Measurements from ENCODE around the gene CHD3.
"Not testable (repeated sequence)": the region's sequence is repeated elsewhere in the genome, so short reads cannot be mapped to it uniquely, and the experiment has no call there.

The CHD3 gene

DNA sequence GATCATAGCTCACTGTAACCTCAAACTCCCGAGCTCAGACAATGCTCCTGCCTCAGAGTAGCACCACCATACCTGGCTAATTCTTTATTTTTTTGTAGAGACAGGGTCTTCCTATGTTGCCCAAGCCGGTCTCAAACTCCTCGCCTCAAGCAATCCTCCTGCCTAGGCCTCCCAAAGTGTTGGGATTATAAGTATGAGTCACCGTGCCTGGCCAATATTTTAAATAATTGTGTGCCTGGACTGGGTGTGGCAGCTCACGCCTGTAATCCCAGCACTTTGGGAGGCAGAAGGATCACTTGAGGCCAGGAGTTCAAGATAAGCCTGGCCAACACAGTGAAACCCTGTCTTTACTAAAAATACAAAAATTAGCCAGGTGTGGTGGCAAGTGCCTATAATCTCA is 24.2 kb upstream of the CHD3 start:
- H3K4me3 ChIP-seq (ENCODE audit: low read depth, low read length); H3K9me3 ChIP-seq (ENCODE audit: control insufficient read depth, insufficient read depth, low read depth, low read length); H3K27ac ChIP-seq (ENCODE audit: extremely low read depth, low read depth, low read length); H3K4me1 ChIP-seq (ENCODE audit: control insufficient read depth, insufficient read depth, low read length): not testable (repeated sequence)
- CTCF ChIA-PET = interaction anchor here (0.9 to 14.4 kb wide), 20 partner anchors 7 to 192 kb away, joined by 3 to 141 read pairs (median 6); partner anchors contain the start of genes CHD3, NAA38 and RNF227
- TF ChIP-seq ZNF121 (tag by site-specific recombination; IDR thresholded peaks at IDR 0.05) = peak; percentile 72; the same call in 1 of the 2 replicates
- peak; percentile 40; the same call in 1 of the 2 replicates for TF ChIP-seq KLF1 (tag by site-specific recombination; IDR thresholded peaks at IDR 0.05)
- POLR2A ChIA-PET = interaction anchor here (0.7 kb wide), 1 partner anchor 281 kb away, joined by 4 read pairs; the partner anchor contains the start of gene MPDU1
- H3K36me3 ChIP-seq (ENCODE audit: control insufficient read depth in 2 of 2, insufficient read depth in 1 of 2, low read length in 2 of 2) = peaks cover 46 to 79% of the 10 kb centered on the region in 2 experiments

DNA sequence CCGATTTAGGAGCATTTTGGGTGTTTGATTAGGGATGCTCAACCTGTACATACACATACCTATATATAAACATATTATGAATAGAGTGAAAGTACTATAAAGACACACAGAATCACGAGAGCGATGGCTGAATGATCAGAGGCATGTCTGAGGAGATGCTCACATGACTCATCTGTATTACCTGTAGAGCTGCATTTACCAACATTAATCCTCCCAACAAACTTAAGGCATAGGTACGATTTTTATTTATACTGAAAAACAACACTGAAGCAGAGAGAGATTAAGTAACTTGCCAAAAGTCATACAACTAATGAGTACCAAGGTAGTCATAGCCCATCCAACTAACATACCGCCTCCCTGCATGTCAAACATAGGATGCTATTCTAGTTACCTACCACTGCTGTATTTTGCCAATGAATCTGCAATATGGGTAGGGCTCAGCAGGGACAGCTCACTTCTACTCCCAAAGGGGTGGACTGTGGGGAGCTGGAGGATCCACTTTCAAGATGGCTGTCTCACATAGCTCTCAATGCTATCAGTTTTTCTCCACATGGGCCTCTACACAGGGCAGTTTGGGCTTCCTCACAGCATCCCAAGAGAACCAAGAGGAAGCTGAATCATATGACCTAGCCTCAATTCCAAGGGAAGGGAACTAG is 23.5 kb upstream of the CHD3 start:
- no peak for TF ChIP-seq ZBTB7A (tag by site-specific recombination; IDR thresholded peaks at IDR 0.05; ENCODE audit: low read depth)
- TF ChIP-seq SETDB1 (IDR thresholded peaks at IDR 0.05; ENCODE audit: insufficient read length, low read length) = peak; percentile 81
- TF ChIP-seq, protein P1, sequence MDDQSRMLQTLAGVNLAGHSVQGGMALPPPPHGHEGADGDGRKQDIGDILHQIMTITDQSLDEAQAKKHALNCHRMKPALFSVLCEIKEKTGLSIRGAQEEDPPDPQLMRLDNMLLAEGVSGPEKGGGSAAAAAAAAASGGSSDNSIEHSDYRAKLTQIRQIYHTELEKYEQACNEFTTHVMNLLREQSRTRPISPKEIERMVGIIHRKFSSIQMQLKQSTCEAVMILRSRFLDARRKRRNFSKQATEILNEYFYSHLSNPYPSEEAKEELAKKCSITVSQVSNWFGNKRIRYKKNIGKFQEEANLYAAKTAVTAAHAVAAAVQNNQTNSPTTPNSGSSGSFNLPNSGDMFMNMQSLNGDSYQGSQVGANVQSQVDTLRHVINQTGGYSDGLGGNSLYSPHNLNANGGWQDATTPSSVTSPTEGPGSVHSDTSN (CRISPR knock-in tag; IDR thresholded peaks at IDR 0.05) = no peak
- no peak for TF ChIP-seq ZSCAN5A (tag by site-specific recombination; IDR thresholded peaks at IDR 0.05)
- TF ChIP-seq ZNF223 (tag by site-specific recombination; IDR thresholded peaks at IDR 0.05) = no peak
- no peak for TF ChIP-seq ZNF626 (tag by site-specific recombination; IDR thresholded peaks at IDR 0.05)
- peak; percentile 61 for TF ChIP-seq ZNF341 (tag by site-specific recombination; IDR thresholded peaks at IDR 0.05; ENCODE audit: low read depth)
- TF ChIP-seq TRIM28 (IDR thresholded peaks at IDR 0.05; ENCODE audit: borderline replicate concordance, low read length) = peak; percentile 16; the same call in 1 of the 2 replicates
- TF ChIP-seq ZBTB48 (tag by site-specific recombination; IDR thresholded peaks at IDR 0.05) = no peak
- no peak for TF ChIP-seq ZBTB26 (tag by site-specific recombination; optimal IDR thresholded peaks at IDR 0.05)
- peak; percentile 49 for TF ChIP-seq PRDM10 (tag by site-specific recombination; IDR thresholded peaks at IDR 0.05)
- TF ChIP-seq ZNF571 (tag by site-specific recombination; IDR thresholded peaks at IDR 0.05) = no peak
- TF ChIP-seq ZNF501 (tag by site-specific recombination; IDR thresholded peaks at IDR 0.05) = no peak
- TF ChIP-seq, protein P2, sequence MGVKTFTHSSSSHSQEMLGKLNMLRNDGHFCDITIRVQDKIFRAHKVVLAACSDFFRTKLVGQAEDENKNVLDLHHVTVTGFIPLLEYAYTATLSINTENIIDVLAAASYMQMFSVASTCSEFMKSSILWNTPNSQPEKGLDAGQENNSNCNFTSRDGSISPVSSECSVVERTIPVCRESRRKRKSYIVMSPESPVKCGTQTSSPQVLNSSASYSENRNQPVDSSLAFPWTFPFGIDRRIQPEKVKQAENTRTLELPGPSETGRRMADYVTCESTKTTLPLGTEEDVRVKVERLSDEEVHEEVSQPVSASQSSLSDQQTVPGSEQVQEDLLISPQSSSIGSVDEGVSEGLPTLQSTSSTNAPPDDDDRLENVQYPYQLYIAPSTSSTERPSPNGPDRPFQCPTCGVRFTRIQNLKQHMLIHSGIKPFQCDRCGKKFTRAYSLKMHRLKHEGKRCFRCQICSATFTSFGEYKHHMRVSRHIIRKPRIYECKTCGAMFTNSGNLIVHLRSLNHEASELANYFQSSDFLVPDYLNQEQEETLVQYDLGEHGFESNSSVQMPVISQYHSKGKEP (tag by site-specific recombination; IDR thresholded peaks at IDR 0.05) = no peak
- TF ChIP-seq KLF8 (tag by site-specific recombination; IDR thresholded peaks at IDR 0.05) = no peak
- TF ChIP-seq FEZF1 (tag by site-specific recombination; IDR thresholded peaks at IDR 0.05) = no peak
- Histone ChIP-seq H3K36me3 (ENCODE audit: control insufficient read depth in 2 of 2, insufficient read depth in 1 of 2, low read length in 2 of 2) (peaks cover 43 to 71% of the 10 kb centered on the region in 2 experiments), H3K4me3 (ENCODE audit: low read depth, low read length) (no peak overlapping the region), H3K4me1 (ENCODE audit: control insufficient read depth, insufficient read depth, low read length) (peaks cover 2% of the 10 kb centered on the region), H3K9me3 (ENCODE audit: control insufficient read depth, insufficient read depth, low read depth, low read length) (no peaks in the 10 kb centered on the region), H3K27ac (ENCODE audit: extremely low read depth, low read depth, low read length) (no peak overlapping the region)
- CTCF ChIA-PET = interaction anchor here (0.5 to 14.4 kb wide), 13 partner anchors 8 to 396 kb away, joined by 3 to 141 read pairs (median 4); partner anchors contain the start of gene NAA38
- POLR2A ChIA-PET = interaction anchor here (0.6 to 1.5 kb wide), 3 partner anchors 52 to 121 kb away, joined by 3 to 6 read pairs (median 6); partner anchors contain the start of genes CNTROB and TRAPPC1
